Measurements from ENCODE around the gene COL13A1.

COL13A1 gene

DNA sequence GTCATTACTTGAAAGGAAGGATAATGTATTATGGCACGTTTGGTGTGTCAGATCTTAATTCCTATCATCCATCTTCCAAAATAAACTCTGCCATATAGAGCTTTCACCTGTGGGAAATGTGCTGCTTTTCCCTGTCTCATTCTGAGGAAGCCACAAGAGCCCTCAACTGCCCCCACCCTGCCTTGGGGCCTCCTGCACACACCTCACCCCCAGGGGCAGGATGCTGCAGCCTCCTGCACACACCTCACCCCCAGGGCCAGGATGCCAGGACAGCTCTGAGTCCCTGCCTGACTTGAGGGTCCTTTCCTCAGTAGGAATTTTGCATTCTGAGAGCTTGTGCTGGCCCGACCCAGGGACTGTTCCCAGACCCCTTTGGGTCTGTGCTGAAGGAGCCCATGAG is 67.1 kb downstream of the COL13A1 start:
- Histone ChIP-seq H3K9ac (ENCODE audit: low read length in 5 of 5) (no peak overlapping the region), H3K4me1 (ENCODE audit: control insufficient read depth in 5 of 5, insufficient read depth in 5 of 5, low read length in 5 of 5) (peaks cover 0 to 12% (median 2%) of the 10 kb centered on the region in 5 donors), H3K27ac (ENCODE audit: low read depth, low read length) (no peak overlapping the region), H3K4me3 (ENCODE audit: low read depth in 1 of 5, low read length in 5 of 5) (no peak overlapping the region), H3K36me3 (ENCODE audit: control insufficient read depth in 5 of 5, insufficient read depth in 5 of 5, low read length in 5 of 5) (no peaks in the 10 kb centered on the region), H3K9me3 (ENCODE audit: control insufficient read depth in 5 of 5, low read length in 5 of 5) (no peaks in the 10 kb centered on the region), H3K27me3 (ENCODE audit: control insufficient read depth in 5 of 5, insufficient read depth in 4 of 5, low read length in 5 of 5) (peaks cover 5 to 28% (median 16%) of the 10 kb centered on the region in 5 donors)

- Histone ChIP-seq H3K4me3 (ENCODE audit: low read depth in 1 of 5, low read length in 5 of 5) (no peak overlapping the region), H3K36me3 (ENCODE audit: control insufficient read depth in 5 of 5, insufficient read depth in 5 of 5, low read length in 5 of 5) (no peaks in the 10 kb centered on the region), H3K9ac (ENCODE audit: low read length in 5 of 5) (no peak overlapping the region)
Observed at GRCh38 chr10:69869291-69869961, 67.7 kb downstream of the COL13A1 start.

DNA sequence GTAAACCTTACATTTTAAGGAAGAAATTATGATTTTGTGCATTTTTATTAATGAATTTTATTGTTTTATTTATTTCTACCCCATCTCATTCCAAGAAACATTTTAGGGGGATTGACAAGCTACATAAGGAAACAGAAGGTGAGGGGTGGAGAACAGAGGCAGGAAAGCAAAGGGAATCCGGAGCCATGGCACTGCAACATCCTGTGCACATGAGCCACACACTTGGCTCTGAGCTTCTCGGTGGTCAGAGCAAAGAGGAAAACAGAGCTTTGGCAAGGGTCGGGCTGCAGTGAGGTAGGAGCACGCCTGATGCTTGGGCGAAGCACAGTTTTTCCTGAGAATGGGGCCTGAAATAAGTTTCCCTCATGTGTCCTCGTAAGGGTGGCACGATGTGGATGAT is 68.9 kb downstream of the COL13A1 start:
- Histone ChIP-seq H3K9me3 (ENCODE audit: control insufficient read depth in 5 of 5, low read length in 5 of 5) (no peaks in the 10 kb centered on the region), H3K4me3 (ENCODE audit: low read depth in 1 of 5, low read length in 5 of 5) (no peak overlapping the region), H3K9ac (ENCODE audit: low read length in 5 of 5) (no peak overlapping the region), H3K36me3 (ENCODE audit: control insufficient read depth in 5 of 5, insufficient read depth in 5 of 5, low read length in 5 of 5) (no peaks in the 10 kb centered on the region), H3K27me3 (ENCODE audit: control insufficient read depth in 5 of 5, insufficient read depth in 4 of 5, low read length in 5 of 5) (peaks cover 5 to 22% (median 13%) of the 10 kb centered on the region in 5 donors), H3K27ac (ENCODE audit: low read depth, low read length) (no peak overlapping the region), H3K4me1 (ENCODE audit: control insufficient read depth in 5 of 5, insufficient read depth in 5 of 5, low read length in 5 of 5) (peaks cover 0 to 12% (median 2%) of the 10 kb centered on the region in 5 donors)

More at GRCh38 chr10:69869291-69869961, 67.7 kb downstream of the COL13A1 start:
- H3K4me1 ChIP-seq (ENCODE audit: control insufficient read depth in 5 of 5, insufficient read depth in 5 of 5, low read length in 5 of 5), result peaks cover 0 to 12% (median 2%) of the 10 kb centered on the region in 5 donors
- H3K27me3 ChIP-seq (ENCODE audit: control insufficient read depth in 5 of 5, insufficient read depth in 4 of 5, low read length in 5 of 5), result peaks cover 5 to 26% (median 16%) of the 10 kb centered on the region in 5 donors
- no peak overlapping the region for H3K27ac ChIP-seq (ENCODE audit: low read depth, low read length)
- H3K9me3 ChIP-seq (ENCODE audit: control insufficient read depth in 5 of 5, low read length in 5 of 5), result no peaks in the 10 kb centered on the region

GRCh38 chr10:69871074-69871473 is 69.4 kb downstream of the COL13A1 start:
- Histone ChIP-seq H3K27ac (ENCODE audit: low read depth, low read length) (no peak overlapping the region), H3K36me3 (ENCODE audit: control insufficient read depth in 5 of 5, insufficient read depth in 5 of 5, low read length in 5 of 5) (no peaks in the 10 kb centered on the region), H3K9ac (ENCODE audit: low read length in 5 of 5) (no peak overlapping the region), H3K4me1 (ENCODE audit: control insufficient read depth in 5 of 5, insufficient read depth in 5 of 5, low read length in 5 of 5) (peaks cover 0 to 12% (median 2%) of the 10 kb centered on the region in 5 donors), H3K9me3 (ENCODE audit: control insufficient read depth in 5 of 5, low read length in 5 of 5) (no peaks in the 10 kb centered on the region), H3K4me3 (ENCODE audit: low read depth in 1 of 5, low read length in 5 of 5) (no peak overlapping the region), H3K27me3 (ENCODE audit: control insufficient read depth in 5 of 5, insufficient read depth in 4 of 5, low read length in 5 of 5) (peaks cover 4 to 21% (median 8%) of the 10 kb centered on the region in 5 donors)

DNA sequence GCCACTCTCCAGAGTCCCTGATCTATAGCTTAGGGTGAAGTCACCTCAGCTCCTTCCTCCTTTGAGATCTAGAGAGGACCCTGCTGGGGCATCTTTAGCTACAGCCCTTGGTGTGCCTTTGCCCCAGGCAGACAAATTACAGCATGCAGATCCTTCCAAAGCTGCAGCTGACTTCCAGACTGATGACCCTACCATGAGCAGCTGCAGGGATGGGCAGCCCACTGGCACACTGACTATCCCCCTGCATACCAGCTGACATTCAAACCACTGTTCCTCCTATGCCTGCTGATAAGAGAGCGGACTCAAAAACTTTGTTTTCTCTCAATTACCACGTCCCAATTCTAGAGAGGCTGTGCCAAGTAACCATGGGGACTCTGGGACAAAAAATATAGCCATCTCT is 70.6 kb downstream of the COL13A1 start:
- no peaks in the 10 kb centered on the region for H3K36me3 ChIP-seq (ENCODE audit: control insufficient read depth in 5 of 5, insufficient read depth in 5 of 5, low read length in 5 of 5)
- H3K9me3 ChIP-seq (ENCODE audit: control insufficient read depth in 5 of 5, low read length in 5 of 5), result no peaks in the 10 kb centered on the region
- H3K27me3 ChIP-seq (ENCODE audit: control insufficient read depth in 5 of 5, insufficient read depth in 4 of 5, low read length in 5 of 5), result peaks cover 2 to 10% (median 5%) of the 10 kb centered on the region in 5 donors
- H3K4me1 ChIP-seq (ENCODE audit: control insufficient read depth in 5 of 5, insufficient read depth in 5 of 5, low read length in 5 of 5), result peaks cover 0 to 12% (median 0%) of the 10 kb centered on the region in 5 donors
- H3K9ac ChIP-seq (ENCODE audit: low read length in 5 of 5), result no peak overlapping the region
- no peak overlapping the region for H3K27ac ChIP-seq (ENCODE audit: low read depth, low read length)
- H3K4me3 ChIP-seq (ENCODE audit: low read depth in 1 of 5, low read length in 5 of 5), result no peak overlapping the region

- Histone ChIP-seq H3K4me1 (ENCODE audit: control insufficient read depth in 5 of 5, insufficient read depth in 5 of 5, low read length in 5 of 5) (peaks cover 0 to 12% (median 0%) of the 10 kb centered on the region in 5 donors), H3K4me3 (ENCODE audit: low read depth in 1 of 5, low read length in 5 of 5) (no peak overlapping the region), H3K27me3 (ENCODE audit: control insufficient read depth in 5 of 5, insufficient read depth in 4 of 5, low read length in 5 of 5) (peaks cover 0 to 12% (median 5%) of the 10 kb centered on the region in 5 donors), H3K9me3 (ENCODE audit: control insufficient read depth in 5 of 5, low read length in 5 of 5) (no peaks in the 10 kb centered on the region), H3K27ac (ENCODE audit: low read depth, low read length) (no peak overlapping the region), H3K36me3 (ENCODE audit: control insufficient read depth in 5 of 5, insufficient read depth in 5 of 5, low read length in 5 of 5) (no peaks in the 10 kb centered on the region), H3K9ac (ENCODE audit: low read length in 5 of 5) (no peak overlapping the region)
Observed at GRCh38 chr10:69873135-69873639, 71.5 kb downstream of the COL13A1 start.

DNA sequence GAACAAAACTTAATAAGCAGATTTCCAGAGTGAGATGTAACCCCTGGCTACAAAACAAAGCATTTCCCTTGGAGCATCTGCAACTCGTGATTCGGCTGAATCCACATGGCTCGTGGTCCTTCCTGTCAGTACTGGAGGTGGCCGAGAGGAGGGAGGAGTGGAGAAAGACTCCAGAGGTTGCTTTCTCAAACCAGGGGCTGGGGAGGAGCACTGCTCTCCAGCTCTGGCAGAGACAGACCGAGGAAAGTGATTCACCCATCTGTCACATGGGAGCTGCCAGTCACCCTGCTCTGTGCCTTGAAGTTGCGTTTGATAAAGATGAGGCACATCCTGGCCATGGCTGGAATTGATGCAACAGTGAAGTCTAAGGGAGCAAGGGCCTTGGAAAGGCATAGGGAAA is 72.7 kb downstream of the COL13A1 start:
- Histone ChIP-seq H3K4me3 (ENCODE audit: low read depth in 1 of 5, low read length in 5 of 5) (no peak overlapping the region), H3K9me3 (ENCODE audit: control insufficient read depth in 5 of 5, low read length in 5 of 5) (no peaks in the 10 kb centered on the region), H3K27ac (ENCODE audit: low read depth, low read length) (no peak overlapping the region), H3K36me3 (ENCODE audit: control insufficient read depth in 5 of 5, insufficient read depth in 5 of 5, low read length in 5 of 5) (no peaks in the 10 kb centered on the region), H3K9ac (ENCODE audit: low read length in 5 of 5) (no peak overlapping the region), H3K27me3 (ENCODE audit: control insufficient read depth in 5 of 5, insufficient read depth in 4 of 5, low read length in 5 of 5) (peaks cover 1 to 18% (median 9%) of the 10 kb centered on the region in 5 donors), H3K4me1 (ENCODE audit: control insufficient read depth in 5 of 5, insufficient read depth in 5 of 5, low read length in 5 of 5) (peaks cover 0 to 5% (median 0%) of the 10 kb centered on the region in 5 donors)

DNA sequence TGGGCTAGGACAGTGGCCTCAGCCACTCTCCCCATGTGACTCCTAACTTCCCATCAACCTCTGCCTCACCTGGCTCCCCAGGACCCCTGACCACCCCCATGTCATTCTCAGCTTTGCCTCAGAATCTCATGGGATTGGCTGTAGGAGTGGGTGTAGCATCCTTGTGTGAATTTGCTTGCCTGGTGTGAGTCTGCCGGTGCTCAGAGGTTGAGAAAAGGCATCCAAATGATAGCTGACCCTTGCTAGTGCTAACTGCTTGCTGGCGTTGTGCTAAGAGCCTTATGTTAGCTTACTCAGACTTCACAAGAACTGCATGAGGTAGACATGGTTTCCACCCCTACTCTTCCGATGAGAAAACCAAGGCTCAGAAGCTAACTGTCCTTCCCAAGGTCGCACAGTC is 74.2 kb downstream of the COL13A1 start:
- H3K9me3 ChIP-seq (ENCODE audit: control insufficient read depth in 5 of 5, low read length in 5 of 5), result no peaks in the 10 kb centered on the region
- H3K27me3 ChIP-seq (ENCODE audit: control insufficient read depth in 5 of 5, insufficient read depth in 4 of 5, low read length in 5 of 5), result peaks cover 6 to 27% (median 20%) of the 10 kb centered on the region in 5 donors
- H3K4me3 ChIP-seq (ENCODE audit: low read depth in 1 of 5, low read length in 5 of 5), result no peak overlapping the region
- H3K4me1 ChIP-seq (ENCODE audit: control insufficient read depth in 5 of 5, insufficient read depth in 5 of 5, low read length in 5 of 5), result no peaks in the 10 kb centered on the region
- no peak overlapping the region for H3K9ac ChIP-seq (ENCODE audit: low read length in 5 of 5)
- no peak overlapping the region for H3K27ac ChIP-seq (ENCODE audit: low read depth, low read length)
- H3K36me3 ChIP-seq (ENCODE audit: control insufficient read depth in 5 of 5, insufficient read depth in 5 of 5, low read length in 5 of 5), result no peaks in the 10 kb centered on the region

DNA sequence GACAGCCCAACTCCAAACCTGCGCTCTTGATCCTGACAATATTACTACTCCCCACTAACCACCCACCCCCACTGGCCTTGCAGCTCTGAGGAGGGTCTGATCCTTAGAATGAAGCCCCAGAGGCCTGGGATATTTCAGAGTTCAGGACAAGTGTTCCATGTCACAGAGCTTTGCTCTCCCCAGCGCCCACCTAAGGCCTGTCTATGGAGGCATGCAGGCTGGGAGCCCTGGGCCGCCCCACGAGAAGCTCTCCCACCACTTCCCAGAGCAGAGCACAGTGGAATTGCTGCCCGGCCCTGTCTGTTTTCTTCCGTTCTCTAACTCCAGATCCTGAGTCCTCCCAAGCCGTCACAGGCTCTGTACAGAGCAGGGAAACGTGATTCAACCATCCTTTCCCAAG is 74.6 kb downstream of the COL13A1 start:
- Histone ChIP-seq H3K9ac (ENCODE audit: low read length in 5 of 5) (no peak overlapping the region), H3K27me3 (ENCODE audit: control insufficient read depth in 5 of 5, insufficient read depth in 4 of 5, low read length in 5 of 5) (peaks cover 7 to 28% (median 24%) of the 10 kb centered on the region in 5 donors), H3K4me3 (ENCODE audit: low read depth in 1 of 5, low read length in 5 of 5) (no peak overlapping the region), H3K36me3 (ENCODE audit: control insufficient read depth in 5 of 5, insufficient read depth in 5 of 5, low read length in 5 of 5) (no peaks in the 10 kb centered on the region), H3K9me3 (ENCODE audit: control insufficient read depth in 5 of 5, low read length in 5 of 5) (no peaks in the 10 kb centered on the region), H3K4me1 (ENCODE audit: control insufficient read depth in 5 of 5, insufficient read depth in 5 of 5, low read length in 5 of 5) (no peaks in the 10 kb centered on the region), H3K27ac (ENCODE audit: low read depth, low read length) (no peak overlapping the region)

DNA sequence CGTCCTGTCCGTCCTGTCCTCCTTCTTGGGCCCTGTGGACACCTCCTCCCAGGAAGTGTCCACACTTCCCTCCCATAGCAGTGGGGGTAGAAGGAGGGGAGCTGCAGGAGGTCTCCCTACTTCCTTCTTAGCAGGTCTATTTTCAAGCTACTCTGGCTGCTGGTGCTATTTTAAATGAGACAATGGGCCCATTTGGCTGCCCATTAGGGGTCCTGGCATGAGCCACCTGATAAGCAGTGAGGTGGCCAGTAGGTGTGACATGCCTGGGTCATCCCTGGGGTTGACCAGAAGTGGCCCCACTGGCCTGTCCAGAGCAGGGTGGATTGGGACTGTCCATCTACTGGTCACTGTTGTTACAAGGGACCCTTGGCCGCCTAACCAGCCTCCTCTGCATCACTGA is 75.2 kb downstream of the COL13A1 start:
- Histone ChIP-seq H3K9me3 (ENCODE audit: control insufficient read depth in 5 of 5, low read length in 5 of 5) (no peaks in the 10 kb centered on the region), H3K4me1 (ENCODE audit: control insufficient read depth in 5 of 5, insufficient read depth in 5 of 5, low read length in 5 of 5) (no peaks in the 10 kb centered on the region), H3K4me3 (ENCODE audit: low read depth in 1 of 5, low read length in 5 of 5) (no peak overlapping the region), H3K9ac (ENCODE audit: low read length in 5 of 5) (no peak overlapping the region), H3K27ac (ENCODE audit: low read depth, low read length) (no peak overlapping the region), H3K27me3 (ENCODE audit: control insufficient read depth in 5 of 5, insufficient read depth in 4 of 5, low read length in 5 of 5) (peaks cover 7 to 31% (median 27%) of the 10 kb centered on the region in 5 donors), H3K36me3 (ENCODE audit: control insufficient read depth in 5 of 5, insufficient read depth in 5 of 5, low read length in 5 of 5) (no peaks in the 10 kb centered on the region)
